ENCODE results near the gene CNKSR3.

The CNKSR3 gene

GRCh38 chr6:154381548-154381947 lies 128.9 kb downstream of the CNKSR3 start:
- DNase-seq (ENCODE audit: low read depth): no peak

- DNase-seq (ENCODE audit: low read depth): no peak
Observed at GRCh38 chr6:154380741-154381140, 129.7 kb downstream of the CNKSR3 start.

- no peak for DNase-seq (ENCODE audit: low read depth)
Observed at GRCh38 chr6:154379585-154379984, 130.9 kb downstream of the CNKSR3 start.

GRCh38 chr6:154378518-154378917 lies 132.0 kb downstream of the CNKSR3 start:
- DNase-seq (ENCODE audit: low read depth): no peak

- no peak for DNase-seq (ENCODE audit: low read depth)
Observed at GRCh38 chr6:154377726-154378125, 132.8 kb downstream of the CNKSR3 start.

GRCh38 chr6:154373971-154374370 lies 136.5 kb downstream of the CNKSR3 start:
- no peak for DNase-seq (ENCODE audit: low read depth)

GRCh38 chr6:154371281-154371680 lies 139.2 kb downstream of the CNKSR3 start:
- DNase-seq (ENCODE audit: low read depth): no peak

- peak; percentile 30 for DNase-seq (ENCODE audit: low read depth)
Observed at GRCh38 chr6:154370545-154370944, 139.9 kb downstream of the CNKSR3 start.

GRCh38 chr6:154367839-154368695 lies 142.4 kb downstream of the CNKSR3 start:
- no peak for DNase-seq (ENCODE audit: low read depth)

- DNase-seq (ENCODE audit: low read depth): no peak
Observed at GRCh38 chr6:154367336-154367735, 143.1 kb downstream of the CNKSR3 start.

GRCh38 chr6:154363821-154364220 lies 146.7 kb downstream of the CNKSR3 start:
- no peak for DNase-seq (ENCODE audit: low read depth)

- no peak for DNase-seq (ENCODE audit: low read depth)
Observed at GRCh38 chr6:154361476-154361875, 149.0 kb downstream of the CNKSR3 start.

GRCh38 chr6:154360476-154360875 lies 150.0 kb downstream of the CNKSR3 start:
- no peak for DNase-seq (ENCODE audit: low read depth)

GRCh38 chr6:154359679-154360078 lies 150.8 kb downstream of the CNKSR3 start:
- no peak for DNase-seq (ENCODE audit: low read depth)

GRCh38 chr6:154359161-154359574 lies 151.3 kb downstream of the CNKSR3 start:
- no peak for DNase-seq (ENCODE audit: low read depth)

GRCh38 chr6:154358019-154358545 lies 152.4 kb downstream of the CNKSR3 start:
- DNase-seq (ENCODE audit: low read depth): no peak

- no peak for DNase-seq (ENCODE audit: low read depth)
Observed at GRCh38 chr6:154356690-154357089, 153.8 kb downstream of the CNKSR3 start, which contains the start of gene IPCEF1. IPCEF1 (minus strand) TSS chr6:154356803; CDS start chr6:154265947, 90,856 bp downstream.

GRCh38 chr6:154356113-154356512 lies 154.4 kb downstream of the CNKSR3 start:
- no peak for DNase-seq (ENCODE audit: low read depth)

GRCh38 chr6:154354265-154354777 lies 156.2 kb downstream of the CNKSR3 start:
- no peak for DNase-seq (ENCODE audit: low read depth)

GRCh38 chr6:154353626-154354025 lies 156.9 kb downstream of the CNKSR3 start:
- DNase-seq (ENCODE audit: low read depth): no peak

- DNase-seq (ENCODE audit: low read depth): no peak
Observed at GRCh38 chr6:154352898-154353585, 157.4 kb downstream of the CNKSR3 start.

- DNase-seq (ENCODE audit: low read depth): no peak
Observed at GRCh38 chr6:154350293-154350692, 160.2 kb downstream of the CNKSR3 start.

- DNase-seq (ENCODE audit: low read depth): no peak
Observed at GRCh38 chr6:154347981-154348380, 162.5 kb downstream of the CNKSR3 start.

Measured in fibroblast of the conjunctiva (primary cell).